ENCODE results near the gene MPRIP.
"Not testable (repeated sequence)": the region's sequence is repeated elsewhere in the genome, so short reads cannot be mapped to it uniquely, and the experiment has no call there.

Gene MPRIP

GRCh38 chr17:17134051-17134956, 92.0 kb downstream of the MPRIP start:
- DNase-seq, result peak; percentile 60

GRCh38 chr17:17134957-17135333, 92.7 kb downstream of the MPRIP start:
- peak; percentile 82 for DNase-seq

- not testable (repeated sequence) for DNase-seq
Measured at GRCh38 chr17:17136221-17136620, 94.0 kb downstream of the MPRIP start.

- no peak for DNase-seq
Measured at GRCh38 chr17:17137731-17138585, 95.7 kb downstream of the MPRIP start.

GRCh38 chr17:17139972-17140589, 97.8 kb downstream of the MPRIP start:
- DNase-seq, result peak; percentile 98

GRCh38 chr17:17140590-17140980, 98.3 kb downstream of the MPRIP start:
- no peak for DNase-seq

GRCh38 chr17:17141279-17141678, 99.0 kb downstream of the MPRIP start:
- DNase-seq, result no peak

GRCh38 chr17:17141860-17142552, 99.7 kb downstream of the MPRIP start:
- DNase-seq, result no peak

- no peak for DNase-seq
Measured at GRCh38 chr17:17142556-17142955, 100.3 kb downstream of the MPRIP start.

GRCh38 chr17:17143501-17143900, 101.2 kb downstream of the MPRIP start:
- no peak for DNase-seq

GRCh38 chr17:17144061-17144460, 101.8 kb downstream of the MPRIP start:
- no peak for DNase-seq

- no peak for DNase-seq
Measured at GRCh38 chr17:17144916-17145665, 102.8 kb downstream of the MPRIP start.

- no peak for DNase-seq
Measured at GRCh38 chr17:17146786-17147406, 104.6 kb downstream of the MPRIP start.

GRCh38 chr17:17147821-17148220, 105.6 kb downstream of the MPRIP start:
- DNase-seq, result no peak

- DNase-seq, result no peak
Measured at GRCh38 chr17:17149520-17150447, 107.5 kb downstream of the MPRIP start.

GRCh38 chr17:17150448-17150800, 108.2 kb downstream of the MPRIP start:
- DNase-seq, result no peak

- DNase-seq, result no peak
Measured at GRCh38 chr17:17151055-17151454, 108.8 kb downstream of the MPRIP start.

- no peak for DNase-seq
Measured at GRCh38 chr17:17151541-17151940, 109.3 kb downstream of the MPRIP start.

GRCh38 chr17:17151962-17152361, 109.7 kb downstream of the MPRIP start:
- no peak for DNase-seq

GRCh38 chr17:17152385-17152784, 110.1 kb downstream of the MPRIP start:
- DNase-seq, result no peak

Measured in NCI-H1105 (cell line).